ENCODE data around the gene NLRC5.

DNA sequence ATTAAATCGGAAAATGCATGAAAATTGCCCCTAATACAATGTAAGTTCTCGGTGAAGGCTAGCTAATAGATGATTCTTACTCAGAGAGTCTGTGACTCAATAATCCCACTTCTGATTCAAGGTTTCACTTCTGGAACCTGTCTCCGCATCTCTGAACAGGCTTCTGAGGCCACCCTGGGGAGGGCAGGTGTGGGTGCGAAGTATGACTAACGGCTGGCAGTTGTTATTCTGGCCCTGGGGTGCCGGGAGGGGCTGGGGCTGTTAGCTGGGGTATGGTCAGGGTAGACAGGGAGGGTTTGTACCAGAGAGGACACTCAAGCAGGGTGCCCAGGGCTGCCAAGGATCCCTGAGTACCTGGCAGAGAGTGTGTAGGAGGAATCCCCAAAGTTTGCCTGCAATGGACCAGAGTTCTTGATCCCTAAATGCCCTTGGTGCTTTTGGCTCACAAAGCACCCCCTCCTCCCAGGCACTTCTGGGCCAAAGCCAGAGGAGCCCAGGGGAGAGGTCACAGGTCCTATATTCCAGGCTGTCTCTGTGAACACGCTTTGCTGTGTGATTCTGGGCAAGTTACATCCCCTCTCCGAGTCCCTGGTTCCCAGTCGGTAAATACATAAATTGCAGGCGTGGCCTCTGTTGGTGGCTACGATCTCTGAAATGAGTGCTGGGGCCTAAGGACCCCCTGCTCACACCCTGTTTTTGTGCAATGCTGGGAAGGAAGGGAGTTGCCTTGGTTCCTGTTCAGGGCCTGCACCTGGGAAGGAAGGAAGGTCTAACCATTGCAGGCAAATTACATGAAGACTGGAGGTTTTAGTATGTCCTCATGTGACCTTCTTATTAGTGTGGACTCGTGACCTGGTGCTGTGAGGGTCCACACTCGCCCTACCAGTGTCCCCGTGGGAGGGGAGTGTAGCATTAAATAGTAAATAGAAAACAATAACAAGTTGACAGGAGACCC lies 53.1 kb downstream of the NLRC5 start:
- TF ChIP-seq EP300 (IDR thresholded peaks at IDR 0.05) (no peak), POLR2A (IDR thresholded peaks at IDR 0.05) (no peak)
- TF ChIP-seq, protein P1, sequence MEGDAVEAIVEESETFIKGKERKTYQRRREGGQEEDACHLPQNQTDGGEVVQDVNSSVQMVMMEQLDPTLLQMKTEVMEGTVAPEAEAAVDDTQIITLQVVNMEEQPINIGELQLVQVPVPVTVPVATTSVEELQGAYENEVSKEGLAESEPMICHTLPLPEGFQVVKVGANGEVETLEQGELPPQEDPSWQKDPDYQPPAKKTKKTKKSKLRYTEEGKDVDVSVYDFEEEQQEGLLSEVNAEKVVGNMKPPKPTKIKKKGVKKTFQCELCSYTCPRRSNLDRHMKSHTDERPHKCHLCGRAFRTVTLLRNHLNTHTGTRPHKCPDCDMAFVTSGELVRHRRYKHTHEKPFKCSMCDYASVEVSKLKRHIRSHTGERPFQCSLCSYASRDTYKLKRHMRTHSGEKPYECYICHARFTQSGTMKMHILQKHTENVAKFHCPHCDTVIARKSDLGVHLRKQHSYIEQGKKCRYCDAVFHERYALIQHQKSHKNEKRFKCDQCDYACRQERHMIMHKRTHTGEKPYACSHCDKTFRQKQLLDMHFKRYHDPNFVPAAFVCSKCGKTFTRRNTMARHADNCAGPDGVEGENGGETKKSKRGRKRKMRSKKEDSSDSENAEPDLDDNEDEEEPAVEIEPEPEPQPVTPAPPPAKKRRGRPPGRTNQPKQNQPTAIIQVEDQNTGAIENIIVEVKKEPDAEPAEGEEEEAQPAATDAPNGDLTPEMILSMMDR (IDR thresholded peaks at IDR 0.05): no peak

All from tibial nerve (tissue), 4 donors.